NCI-H526 (cell line): ENCODE measurements around the gene HIVEP2.
A peak's percentile ranks its signal among the peaks of the same experiment; 100 is the strongest.
"Not testable (repeated sequence)": the region's sequence is repeated elsewhere in the genome, so short reads cannot be mapped to it uniquely, and the experiment has no call there.

Source experiments
- DNase-seq, 2 experiments: peaks; one replicate each; lab custom pipeline; 2025; lab: John Stamatoyannopoulos, UW

Gene HIVEP2

GRCh38 chr6:142945049-142945445 lies at the start of gene HIVEP2:
Gene HIVEP2 (minus strand): TSS chr6:142945176. CDS start chr6:142774738, 170,438 bp downstream.
- peak; percentile 82 to 90 for DNase-seq

GRCh38 chr6:142993977-142994376 lies 49.0 kb upstream of the HIVEP2 start:
- no peak for DNase-seq

GRCh38 chr6:142987490-142987889 lies 42.5 kb upstream of the HIVEP2 start:
- DNase-seq: no peak

- no peak for DNase-seq
Measured at GRCh38 chr6:142985281-142985680, 40.3 kb upstream of the HIVEP2 start.

- no peak for DNase-seq
Measured at GRCh38 chr6:142984386-142984785, 39.4 kb upstream of the HIVEP2 start.

- no peak for DNase-seq
Measured at GRCh38 chr6:142975365-142975764, 30.4 kb upstream of the HIVEP2 start.

GRCh38 chr6:142970941-142971340 lies 26.0 kb upstream of the HIVEP2 start:
- not testable (repeated sequence) for DNase-seq

- DNase-seq: no peak
Measured at GRCh38 chr6:142968601-142969000, 23.6 kb upstream of the HIVEP2 start.

GRCh38 chr6:142966294-142966693 lies 21.3 kb upstream of the HIVEP2 start:
- DNase-seq: no peak

GRCh38 chr6:142965164-142965563 lies 20.2 kb upstream of the HIVEP2 start:
- DNase-seq: no peak

- no peak for DNase-seq
Measured at GRCh38 chr6:142960098-142960497, 15.1 kb upstream of the HIVEP2 start.

GRCh38 chr6:142958343-142958742 lies 13.4 kb upstream of the HIVEP2 start:
- no peak for DNase-seq

- DNase-seq: no peak
Measured at GRCh38 chr6:142956726-142957125, 11.8 kb upstream of the HIVEP2 start.

- no peak for DNase-seq
Measured at GRCh38 chr6:142954844-142955243, 9.9 kb upstream of the HIVEP2 start.

GRCh38 chr6:142953373-142954273 lies 8.6 kb upstream of the HIVEP2 start:
- no peak for DNase-seq

GRCh38 chr6:142952614-142953013 lies 7.6 kb upstream of the HIVEP2 start:
- no peak for DNase-seq

GRCh38 chr6:142950291-142950690 lies 5.3 kb upstream of the HIVEP2 start:
- no peak for DNase-seq

- peak in 1 of 2 experiments; percentile 42 for DNase-seq
Measured at GRCh38 chr6:142947714-142948480, 2.9 kb upstream of the HIVEP2 start.

GRCh38 chr6:142946924-142947713 lies 2.1 kb upstream of the HIVEP2 start:
- DNase-seq: peak; percentile 57 to 73

GRCh38 chr6:142946181-142946923 lies 1.4 kb upstream of the HIVEP2 start:
- DNase-seq: peak; percentile 96 to 98

- DNase-seq: peak; percentile 44 to 86
Measured at GRCh38 chr6:142945446-142946180, 637 bp upstream of the HIVEP2 start.
